H1 (cell line): ENCODE data around the gene RUSF1. TPM values are rescaled to one million over a fixed set of nuclear protein-coding genes. Genes with fewer than 3 reads are reported as not detected.

Source experiments
- CTCF ChIA-PET: fragments of 300-600 bp; sonication (Branson Sonifier 250); formaldehyde crosslinking; loops from one replicate; lab custom pipeline; 2021; ENCODE audit not compliant: partially characterized antibody; lab: Charles Lee
- POLR2A ChIA-PET: fragments of 300-600 bp; sonication (Branson Sonifier 250); formaldehyde crosslinking; loops from one replicate; lab custom pipeline; 2021; ENCODE audit warnings: inconsistent platforms; ENCODE audit not compliant: partially characterized antibody; lab: Charles Lee
- DNase-seq, 2 experiments: peaks; one replicate each; pipeline versions ENCODE4 v3.0.0 to v3.0.0-alpha.2; 2010 to 2022; ENCODE audit warnings: low spot score in 2 of 2, low read depth in 1 of 2, mixed read lengths in 1 of 2
- FAIRE-seq: peaks from 2 replicates; lab custom pipeline; 2011; peaks lifted over from hg19 to GRCh38; lab: Jason Lieb, UNC
- H2AFZ ChIP-seq: 2 replicates; pipeline ENCODE4 v1.8.1; 2012; ENCODE audit warnings: low read length, inconsistent platforms
- H2AK5ac ChIP-seq: 2 replicates; pipeline ENCODE4 v1.6.1; 2013; ENCODE audit warnings: low read depth, low read length
- H2BK120ac ChIP-seq: replicated peaks from 2 replicates; pipeline ENCODE3; 2013; ENCODE audit warnings: low read depth, low read length, inconsistent platforms
- H2BK12ac ChIP-seq: 2 replicates; pipeline ENCODE4 v1.6.1; 2013; ENCODE audit warnings: low read depth, low read length
- H2BK15ac ChIP-seq: 2 replicates; pipeline ENCODE4 v1.6.1; 2013; ENCODE audit warnings: low read length
- H2BK20ac ChIP-seq: 2 replicates; pipeline ENCODE4 v1.6.1; 2013; ENCODE audit warnings: low read length
- H2BK5ac ChIP-seq: 2 replicates; pipeline ENCODE4 v1.6.1; 2013; ENCODE audit warnings: low read depth, low read length
- H3K14ac ChIP-seq: 2 replicates; pipeline ENCODE4 v1.6.1; 2013; ENCODE audit warnings: inconsistent platforms; ENCODE audit not compliant: insufficient read length
- H3K18ac ChIP-seq: 2 replicates; pipeline ENCODE4 v1.6.1; 2013; ENCODE audit warnings: low read length; ENCODE audit errors: extremely low read depth
- H3K23ac ChIP-seq: 2 replicates; pipeline ENCODE4 v1.6.1; 2013; ENCODE audit warnings: inconsistent platforms; ENCODE audit not compliant: insufficient read length
- H3K23me2 ChIP-seq: 2 replicates; pipeline ENCODE4 v1.6.1; 2013; ENCODE audit warnings: low read depth, low read length
- H3K27ac ChIP-seq: 2 replicates; pipeline ENCODE4 v1.6.1; 2011; ENCODE audit warnings: low read depth, low read length, inconsistent platforms
- H3K27me3 ChIP-seq, 4 experiments: replicated peaks in 1 of 4; 1 replicate in 1 of 4; 2 replicates in 3 of 4; pipeline versions ENCODE4 v1.6.1 to v1.8.1; 2011 to 2013; ENCODE audit warnings: low read length in 3 of 4, mild to moderate bottlenecking in 3 of 4, inconsistent platforms in 2 of 4, mixed read lengths in 2 of 4, moderate library complexity in 1 of 4; ENCODE audit not compliant: control insufficient read depth in 3 of 4, insufficient read depth in 3 of 4; ENCODE audit errors: extremely low read depth in 1 of 4
- H3K36me3 ChIP-seq, 4 experiments: 2 replicates each; pipeline versions ENCODE4 v1.6.1 to v1.8.1; 2011 to 2013; ENCODE audit warnings: mild to moderate bottlenecking in 4 of 4, low read length in 3 of 4, moderate library complexity in 2 of 4, control low read depth in 1 of 4, inconsistent platforms in 1 of 4; ENCODE audit not compliant: insufficient read depth in 4 of 4, control insufficient read depth in 2 of 4
- H3K4ac ChIP-seq: replicated peaks from 2 replicates; pipeline ENCODE3; 2013; ENCODE audit warnings: low read length, low read depth, mixed read lengths, inconsistent platforms; ENCODE audit not compliant: insufficient read length
- H3K4me1 ChIP-seq, 4 experiments: replicated peaks in 1 of 4; 1 replicate in 1 of 4; 2 replicates in 3 of 4; pipeline versions ENCODE4 v1.6.1 to v1.8.1; 2011 to 2013; ENCODE audit warnings: low read length in 3 of 4, inconsistent platforms in 2 of 4, mixed read lengths in 1 of 4; ENCODE audit not compliant: insufficient read depth in 4 of 4, control insufficient read depth in 3 of 4
- H3K4me2 ChIP-seq, 2 experiments: 2 replicates each; pipeline versions ENCODE4 v1.6.1 to v1.8.1; 2011 to 2013; ENCODE audit warnings: low read depth in 2 of 2, low read length in 2 of 2, control low read depth in 1 of 2, inconsistent platforms in 1 of 2, mild to moderate bottlenecking in 1 of 2; ENCODE audit not compliant: insufficient read depth in 1 of 2
- H3K4me3 ChIP-seq, 4 experiments: fragments of 200-600, 300-600 bp in 1 of 4; sonication (generic), shearing (Covaris generic), sonication (Bioruptor Twin) in 1 of 4; 2 replicates each; pipeline versions ENCODE4 v1.5.1 to v1.8.1; 2011 to 2016; ENCODE audit warnings: low read length in 4 of 4, low read depth in 3 of 4, control low read depth in 2 of 4, inconsistent platforms in 2 of 4, mild to moderate bottlenecking in 2 of 4, mixed read lengths in 1 of 4, moderate library complexity in 1 of 4; ENCODE audit not compliant: insufficient read depth in 2 of 4; ENCODE audit errors: extremely low read depth in 1 of 4
- H3K56ac ChIP-seq: replicated peaks from 2 replicates; pipeline ENCODE3; 2013; ENCODE audit warnings: low read depth, mild to moderate bottlenecking, mixed read lengths, low read length, inconsistent platforms; ENCODE audit not compliant: insufficient read length
- H3K79me1 ChIP-seq: 2 replicates; pipeline ENCODE4 v1.6.1; 2013; ENCODE audit warnings: low read depth, low read length, control low read depth
- H3K79me2 ChIP-seq, 2 experiments: 2 replicates each; pipeline versions ENCODE4 v1.6.1 to v1.8.1; 2012 to 2013; ENCODE audit warnings: low read length in 2 of 2, mild to moderate bottlenecking in 2 of 2, inconsistent platforms in 1 of 2; ENCODE audit not compliant: insufficient read depth in 2 of 2, control insufficient read depth in 1 of 2
- H3K9ac ChIP-seq, 4 experiments: replicated peaks in 1 of 4; 1 replicate in 1 of 4; 2 replicates in 3 of 4; pipeline versions ENCODE4 v1.6.1 to v1.8.1; 2011 to 2013; ENCODE audit warnings: low read depth in 3 of 4, low read length in 3 of 4, control low read depth in 2 of 4, mild to moderate bottlenecking in 2 of 4, moderate library complexity in 2 of 4, inconsistent platforms in 1 of 4; ENCODE audit errors: extremely low read depth in 1 of 4
- H3K9me3 ChIP-seq, 2 experiments: 2 replicates each; pipeline versions ENCODE4 v1.6.1 to v1.8.1; 2012 to 2013; ENCODE audit warnings: mild to moderate bottlenecking in 2 of 2, moderate library complexity in 2 of 2, control low read depth in 1 of 2, inconsistent platforms in 1 of 2, low read depth in 1 of 2, low read length in 1 of 2, mixed read lengths in 1 of 2; ENCODE audit not compliant: insufficient read depth in 2 of 2
- H4K20me1 ChIP-seq, 2 experiments: replicated peaks in 1 of 2; 2 replicates each; pipeline versions ENCODE3 to v1.8.1; 2011 to 2013; ENCODE audit warnings: inconsistent platforms in 2 of 2, low read length in 2 of 2, mild to moderate bottlenecking in 1 of 2; ENCODE audit not compliant: insufficient read depth in 2 of 2, control insufficient read depth in 1 of 2
- H4K5ac ChIP-seq: 2 replicates; pipeline ENCODE4 v1.6.1; 2013; ENCODE audit warnings: low read length, low read depth, mixed read lengths, inconsistent platforms; ENCODE audit not compliant: insufficient read length
- H4K8ac ChIP-seq: 2 replicates; pipeline ENCODE4 v1.8.0; 2013; ENCODE audit warnings: mild to moderate bottlenecking, moderate library complexity, low read length, inconsistent platforms; ENCODE audit not compliant: insufficient read depth; ENCODE audit errors: extremely low read depth
- H4K91ac ChIP-seq: replicated peaks from 2 replicates; pipeline ENCODE3; 2013; ENCODE audit warnings: low read length, mixed read lengths, inconsistent platforms; ENCODE audit not compliant: insufficient read length
- ASH2L ChIP-seq: fragments of 200-600, 300-600 bp; sonication (generic); IDR thresholded peaks from one replicate; pipeline ENCODE4 v1.7.1; 2017; ENCODE audit warnings: low read length
- CHD1 ChIP-seq: IDR thresholded peaks from 2 replicates; pipeline ENCODE4 v1.6.1; 2012; ENCODE audit warnings: low read depth, low read length, improper control_type of control experiment
- CHD2 ChIP-seq: IDR thresholded peaks from 2 replicates; pipeline ENCODE4 v1.6.1; 2012; ENCODE audit warnings: low read length, improper control_type of control experiment
- CREB1 ChIP-seq: IDR thresholded peaks from 2 replicates; pipeline ENCODE4 v1.6.1; 2012; ENCODE audit warnings: inconsistent platforms
- EZH2 ChIP-seq: fragments of 200-600 bp; sonication (generic); IDR thresholded peaks from 2 replicates; pipeline ENCODE4 v1.7.1; 2012; ENCODE audit warnings: low read depth, mild to moderate bottlenecking, moderate library complexity, low read length, inconsistent platforms; ENCODE audit not compliant: severe bottlenecking
- GTF2F1 ChIP-seq: IDR thresholded peaks from 2 replicates; pipeline ENCODE4 v1.6.1; 2012; ENCODE audit warnings: low read depth, low read length, improper control_type of control experiment, borderline replicate concordance
- JUND ChIP-seq: IDR thresholded peaks from 2 replicates; pipeline ENCODE4 v1.6.1; 2011; ENCODE audit warnings: mild to moderate bottlenecking, improper control_type of control experiment, low read length
- KDM4A ChIP-seq: IDR thresholded peaks from one replicate; pipeline ENCODE4 v1.7.1; 2012; ENCODE audit warnings: low read depth, mild to moderate bottlenecking, moderate library complexity, low read length, inconsistent platforms; ENCODE audit not compliant: severe bottlenecking
- MAFK ChIP-seq: IDR thresholded peaks from 2 replicates; pipeline ENCODE4 v1.6.1; 2012; ENCODE audit warnings: low read depth, mild to moderate bottlenecking, improper control_type of control experiment, low read length
- NRF1 ChIP-seq: IDR thresholded peaks from 2 replicates; pipeline ENCODE4 v1.6.1; 2011; ENCODE audit warnings: mild to moderate bottlenecking, low read depth, low read length, improper control_type of control experiment
- WGBS, 2 experiments: shearing (Covaris generic) in 1 of 2; methylation state at CpG; one replicate each; pipeline versions ENCODE4 v1.1.6 to v1.1.7; 2013 to 2015; ENCODE audit warnings: low lambda C conversion rate in 2 of 2, mixed read lengths in 2 of 2, inconsistent platforms in 1 of 2, low coverage in 1 of 2, missing lambda C conversion rate in 1 of 2; ENCODE audit not compliant: insufficient replicate concordance in 2 of 2, insufficient coverage in 1 of 2, insufficient read length in 1 of 2; ENCODE audit errors: extremely low coverage in 1 of 2, missing lambda C conversion rate in 1 of 2; 5-methylcytosine and 5-hydroxymethylcytosine counted together
- polyA plus RNA-seq, 7 experiments: library from polyadenylated mRNA; depleted of rRNA in 3 of 7; stranded (reverse) in 5 of 7; unstranded in 2 of 7; fragments of >200 nt in 5 of 7; fragments of 200-250 nt in 2 of 7; gene quantifications; 1 replicate in 5 of 7; 2 replicates in 1 of 7; 4 replicates in 1 of 7; pipeline versions ENCODE4 v1.2.1 to v1.2.3, GENCODE V29; 2011 to 2013; ENCODE audit warnings: missing spikeins in 2 of 7, mixed read lengths in 2 of 7
- total RNA-seq: library from RNA; stranded (reverse); fragmentation: NEBNext Ultra II Directional; extraction: Animal tissue kit (Norgen Biotek cat#: 25700); gene quantifications from 2 replicates; pipeline ENCODE4 v1.2.1, GENCODE V29; 2021
- TF ChIP-seq, protein P1 (sequence below): IDR thresholded peaks from 2 replicates; pipeline ENCODE4 v1.6.1; 2012; ENCODE audit warnings: inconsistent platforms

The RUSF1 gene
- total and polyA plus RNA-seq, 2 of the 8 experiments (the other 6 are each of a cell fraction or from before 2014, with no cell fraction given): 22.5 to 33.7 TPM

DNA sequence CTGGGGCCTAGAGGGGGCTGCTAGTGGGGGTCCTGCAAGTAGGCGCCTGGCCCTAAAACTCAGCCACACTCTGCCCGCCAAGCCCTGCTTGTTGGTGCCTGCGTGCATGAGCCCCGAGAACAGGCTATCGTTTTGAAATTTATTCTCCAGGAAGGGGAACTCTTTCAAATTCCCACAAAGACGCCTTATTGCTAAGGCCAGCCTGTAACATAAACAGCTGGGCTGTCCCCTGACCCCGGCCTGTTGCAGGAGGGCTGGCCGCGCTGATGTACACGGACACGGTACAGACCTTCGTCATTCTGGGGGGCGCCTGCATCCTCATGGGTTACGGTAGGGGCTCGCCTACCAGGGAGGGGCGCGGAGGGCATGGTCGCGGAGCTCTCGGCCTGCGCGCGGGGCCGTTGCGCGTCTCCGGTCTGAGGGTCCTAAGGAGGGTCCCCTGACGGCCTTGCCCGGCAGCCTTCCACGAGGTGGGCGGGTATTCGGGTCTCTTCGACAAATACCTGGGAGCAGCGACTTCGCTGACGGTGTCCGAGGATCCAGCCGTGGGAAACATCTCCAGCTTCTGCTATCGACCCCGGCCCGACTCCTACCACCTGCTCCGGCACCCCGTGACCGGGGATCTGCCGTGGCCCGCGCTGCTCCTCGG, 21.0 kb downstream of the RUSF1 start:
- TF ChIP-seq MAFK: no peak
- no peak for TF ChIP-seq CREB1
- no peak for TF ChIP-seq JUND
- peak; percentile 48 for TF ChIP-seq EZH2
- no peak for TF ChIP-seq NRF1
- no peak for TF ChIP-seq GTF2F1
- TF ChIP-seq ASH2L: peak; percentile 24
- TF ChIP-seq, protein P1, sequence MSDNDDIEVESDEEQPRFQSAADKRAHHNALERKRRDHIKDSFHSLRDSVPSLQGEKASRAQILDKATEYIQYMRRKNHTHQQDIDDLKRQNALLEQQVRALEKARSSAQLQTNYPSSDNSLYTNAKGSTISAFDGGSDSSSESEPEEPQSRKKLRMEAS: peak; percentile 59; the same call in 1 of the 2 replicates
- no peak for TF ChIP-seq KDM4A
- TF ChIP-seq CHD2: no peak
- TF ChIP-seq CHD1: no peak
- TF ChIP-seq, all 59 proteins: peak for 3
- H3K27me3 ChIP-seq: peaks cover 14 to 57% (median 42%) of the 10 kb centered on the region in 4 experiments
- ChIA-PET CTCF (interaction anchor here (1.6 to 3.5 kb wide), 5 partner anchors 9 to 42 kb away, joined by 4 to 12 read pairs (median 11); no protein-coding TSS in a partner anchor), POLR2A (interaction anchor here (0.9 to 7.9 kb wide), 8 partner anchors 7 to 227 kb away, joined by 3 to 69 read pairs (median 10); partner anchors contain the start of gene RUSF1)
- H4K8ac ChIP-seq: peak overlapping the region; percentile 57
- peaks cover 0 to 8% (median 5%) of the 10 kb centered on the region in 4 experiments; a peak in 5 of 7 replicates for H3K4me1 ChIP-seq
- no peak overlapping the region for H3K14ac ChIP-seq
- no peak overlapping the region for H2BK5ac ChIP-seq
- no peak overlapping the region for H4K91ac ChIP-seq
- H3K56ac ChIP-seq: no peak overlapping the region
- H3K23me2 ChIP-seq: peaks cover 15% of the 10 kb centered on the region
- H3K79me2 ChIP-seq: no peaks in the 10 kb centered on the region
- H2AFZ ChIP-seq: peak overlapping the region; percentile 58; the same call in 1 of the 2 replicates
- no peak overlapping the region for H3K18ac ChIP-seq
- DNase-seq (no peak), FAIRE-seq (no peak)
- no peak overlapping the region for H2AK5ac ChIP-seq
- H3K79me1 ChIP-seq: no peaks in the 10 kb centered on the region
- H3K4me2 ChIP-seq: peak overlapping the region; percentile 86 to 95
- no peak overlapping the region for H3K27ac ChIP-seq
- 9% methylated on average over 46 of the region's 48 CpGs; no CpG with 5 or more reads in 1 of the 2 experiments for WGBS, 2 experiments
- no peak overlapping the region for H3K9ac ChIP-seq
- no peak overlapping the region for H3K4ac ChIP-seq
- H4K5ac ChIP-seq: no peak overlapping the region
- H3K36me3 ChIP-seq: no peaks in the 10 kb centered on the region
- peak overlapping the region; percentile 9; the same call in 1 of the 2 replicates for H2BK12ac ChIP-seq
- H4K20me1 ChIP-seq: peaks cover 0 to 18% of the 10 kb centered on the region in 2 experiments
- no peaks in the 10 kb centered on the region for H3K9me3 ChIP-seq
- no peak overlapping the region for H2BK120ac ChIP-seq
- no peak overlapping the region for H3K23ac ChIP-seq
- H3K4me3 ChIP-seq: peak overlapping the region; percentile 44 to 64 (median 54)
- no peak overlapping the region for H2BK15ac ChIP-seq
- no peak overlapping the region for H2BK20ac ChIP-seq
